Stimulated activated naive CD8-positive, alpha-beta T cell treated with anti-CD3 and anti-CD28 coated beads, Interleukin-15, Interleukin-2, amounts not matched to agents 100 U/mL and 50 U/mL, for 24 hours (primary cell): Measurements from ENCODE around the gene TNFRSF11A.
A peak's percentile ranks its signal among the peaks of the same experiment; 100 is the strongest.

ENCODE experiments used
- ATAC-seq: fragments of 150-1000 bp; cut with Tn5 transposase; one replicate; pipeline ENCODE4 v1.10.0; 2021
- DNase-seq: peaks from one replicate; pipeline ENCODE4 v3.0.0; 2021

The TNFRSF11A gene

GRCh38 chr18:62325806-62326645, 916 bp downstream of the TNFRSF11A start:
- ATAC-seq, result peak; percentile 7

DNA sequence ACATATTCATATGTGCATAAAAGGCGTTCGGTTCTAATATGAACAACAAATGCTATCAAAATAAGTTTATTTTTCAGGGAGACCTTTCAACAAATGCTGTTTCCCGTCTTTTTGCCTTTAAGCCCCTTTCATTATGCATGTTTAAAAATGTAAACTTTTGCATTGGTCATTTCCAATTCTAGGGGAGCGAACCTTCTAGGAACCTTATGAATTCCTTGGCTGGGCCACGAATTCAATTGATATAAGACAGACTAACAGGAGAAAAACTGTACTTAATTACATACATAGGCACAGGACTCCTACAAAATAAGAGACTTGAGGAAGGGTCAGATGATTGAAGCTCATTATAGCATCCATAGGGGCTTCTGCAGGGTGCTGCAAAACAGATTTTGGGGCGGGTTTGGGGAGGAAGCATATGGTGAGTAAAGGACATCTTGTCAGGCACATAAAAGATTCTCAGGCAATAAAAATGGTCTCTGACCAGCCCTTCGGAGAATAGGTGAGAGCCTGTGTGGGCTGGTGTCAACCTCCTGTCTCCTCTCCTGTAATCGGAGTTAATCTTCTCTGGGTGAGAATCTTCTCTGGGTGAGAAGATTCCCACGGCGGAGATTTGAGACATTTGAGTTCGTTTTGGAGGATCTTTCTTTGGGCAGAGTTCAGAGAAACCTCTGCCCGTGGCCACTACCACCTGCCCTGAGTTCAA, 1.7 kb downstream of the TNFRSF11A start:
- no peak for ATAC-seq
- no peak for DNase-seq

More at GRCh38 chr18:62325806-62326645, 916 bp downstream of the TNFRSF11A start:
- peak; percentile 33 for DNase-seq

- no peak for ATAC-seq
- DNase-seq, result no peak
Measured at GRCh38 chr18:62327977-62328376, 2.9 kb downstream of the TNFRSF11A start.

DNA sequence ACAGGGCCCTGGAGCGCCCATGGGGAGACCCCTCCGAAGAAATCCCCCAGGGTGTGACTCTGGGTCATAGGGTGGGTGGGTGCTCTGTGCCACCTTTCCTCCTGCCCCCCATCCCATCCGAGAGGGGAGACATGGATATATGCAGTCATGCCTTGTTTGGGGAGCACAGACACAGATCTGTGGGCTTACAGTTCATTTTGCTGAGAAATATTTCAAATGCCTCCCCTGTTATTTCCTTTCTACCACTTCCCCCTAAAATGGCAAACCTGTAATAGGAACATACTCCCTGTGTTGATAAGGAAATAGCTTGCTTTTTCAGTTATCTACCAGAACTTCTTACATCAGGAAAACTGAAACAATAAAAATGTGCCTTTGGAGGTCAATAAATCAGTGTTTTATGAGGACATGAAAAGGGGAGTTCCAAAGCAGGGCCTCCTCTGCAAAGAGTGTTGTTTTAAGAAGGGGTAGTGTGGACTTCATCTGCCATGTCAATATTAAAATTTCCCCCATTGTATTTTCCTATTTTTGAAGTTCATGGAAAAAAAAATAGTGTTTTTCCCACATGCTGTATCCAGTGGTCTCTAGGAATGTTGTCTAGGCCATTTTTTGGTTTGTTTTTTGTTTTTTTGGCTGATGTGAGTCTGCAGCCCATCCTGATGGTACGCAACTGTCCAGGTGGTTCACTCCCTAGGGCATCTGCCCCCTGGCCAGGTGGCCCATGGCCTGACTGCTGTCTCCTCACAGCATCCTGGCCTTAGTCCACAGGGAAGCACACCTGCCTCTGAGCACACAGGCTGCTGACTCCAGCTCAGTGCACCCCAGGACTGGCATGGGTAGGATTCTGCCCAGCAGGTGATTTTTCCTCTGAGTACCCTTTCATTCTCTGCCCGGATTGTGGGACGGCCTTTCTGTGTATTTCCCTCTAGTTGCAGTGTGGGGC, 3.7 kb downstream of the TNFRSF11A start:
- DNase-seq (no peak), ATAC-seq (no peak)

DNA sequence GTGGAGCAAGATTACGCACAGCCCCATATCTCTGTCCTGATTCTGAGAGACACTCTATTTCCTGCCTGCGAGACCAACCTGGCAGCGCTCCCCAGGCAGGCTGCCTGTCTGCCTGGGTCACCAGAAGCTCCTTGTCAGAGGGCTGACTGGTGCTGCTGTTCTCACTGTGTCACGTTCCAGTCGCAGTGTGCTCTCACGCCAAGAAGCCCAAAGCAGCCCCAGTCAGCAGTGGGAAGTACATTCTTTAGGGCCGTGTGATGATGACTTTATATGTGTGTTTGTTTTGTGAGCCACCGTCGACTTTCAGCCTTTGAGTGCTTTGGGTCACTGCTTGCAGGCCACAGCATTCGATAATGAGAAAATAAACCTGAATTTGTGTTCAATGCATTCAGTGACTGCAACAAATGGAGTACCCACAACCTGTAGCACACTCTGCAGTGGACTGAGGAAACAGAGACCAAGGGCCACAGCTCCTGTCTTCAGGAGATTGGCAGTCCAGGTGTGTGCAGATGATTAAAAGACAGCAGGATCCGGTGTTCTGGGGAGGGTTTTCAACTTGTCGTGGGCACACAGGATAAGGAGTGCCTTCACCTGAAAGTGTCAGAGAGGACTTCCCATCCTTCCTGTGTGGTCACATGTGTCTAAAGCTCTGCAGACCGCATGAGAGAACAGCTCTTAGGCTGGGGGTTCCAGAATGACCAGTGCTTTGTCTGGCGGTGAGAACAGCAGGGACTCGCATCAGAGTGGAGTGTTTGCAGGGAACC, 4.8 kb downstream of the TNFRSF11A start:
- DNase-seq, result peak; percentile 20

GRCh38 chr18:62330650-62331049, 5.5 kb downstream of the TNFRSF11A start:
- ATAC-seq (no peak), DNase-seq (no peak)

More for the DNA sequence above, 4.8 kb downstream of the TNFRSF11A start:
- peak; percentile 57 for ATAC-seq

DNA sequence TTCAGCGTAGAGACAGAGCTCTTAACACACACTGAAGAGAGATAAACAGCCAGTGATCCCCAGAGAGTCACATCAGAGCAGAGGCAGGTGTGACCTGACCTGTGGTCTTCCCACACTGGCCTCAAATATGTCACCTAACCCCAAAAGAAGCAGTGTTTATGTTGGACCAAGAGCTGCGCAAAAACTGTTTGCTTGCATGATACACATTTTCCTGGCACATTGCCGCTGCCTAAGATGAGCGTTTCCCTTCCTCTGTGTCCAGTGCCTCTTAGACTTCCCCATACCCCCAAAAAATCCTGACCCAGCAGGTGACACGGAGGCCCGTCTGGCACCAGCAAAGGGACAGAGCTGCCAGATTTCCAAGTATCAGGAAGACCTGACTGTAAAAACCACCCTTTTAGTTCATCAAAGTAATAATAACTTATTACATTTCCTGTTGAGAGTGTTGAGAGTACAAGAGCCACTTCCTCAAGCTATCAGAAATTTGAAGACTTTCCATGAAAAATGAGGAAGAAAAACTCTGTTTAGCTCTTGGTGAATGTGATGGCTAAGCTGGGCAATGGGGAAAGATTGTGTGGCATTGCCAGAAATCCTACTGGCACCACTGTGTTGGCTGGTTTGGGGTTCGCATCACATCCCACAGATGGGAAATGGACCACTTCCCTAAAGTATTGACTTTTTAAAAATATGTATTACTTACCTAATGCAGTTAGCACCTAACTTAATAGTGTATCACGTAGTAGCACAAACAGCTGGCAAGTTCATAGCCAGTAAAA, 6.7 kb downstream of the TNFRSF11A start:
- ATAC-seq (no peak), DNase-seq (no peak)

GRCh38 chr18:62332431-62332830, 7.3 kb downstream of the TNFRSF11A start:
- DNase-seq, result no peak
- ATAC-seq, result no peak

GRCh38 chr18:62332964-62333695, 8.0 kb downstream of the TNFRSF11A start:
- DNase-seq, result no peak
- ATAC-seq, result no peak

GRCh38 chr18:62334120-62334519, 9.0 kb downstream of the TNFRSF11A start:
- ATAC-seq (no peak), DNase-seq (no peak)

- ATAC-seq (no peak), DNase-seq (no peak)
Measured at GRCh38 chr18:62335494-62335893, 10.4 kb downstream of the TNFRSF11A start.

DNA sequence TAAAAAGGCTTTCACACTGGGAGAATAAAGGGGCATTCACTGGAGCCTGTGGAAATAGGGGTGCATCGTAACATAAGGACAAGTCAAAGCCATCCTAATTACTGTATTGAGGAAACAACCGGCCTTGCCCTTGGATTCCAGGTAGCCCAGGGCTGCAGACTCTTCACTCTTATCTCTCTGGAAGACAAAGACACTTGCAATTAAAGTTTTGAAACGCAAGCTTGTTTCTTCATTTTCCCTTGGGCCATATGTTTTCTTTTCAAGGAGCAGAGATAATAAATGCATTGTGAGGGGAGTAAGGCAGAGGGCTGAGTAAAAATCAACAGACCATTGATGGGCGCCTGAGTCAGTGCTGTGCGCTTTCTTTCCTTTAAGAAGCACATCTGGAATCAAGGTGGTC, 11.5 kb downstream of the TNFRSF11A start:
- DNase-seq (no peak), ATAC-seq (no peak)

GRCh38 chr18:62337336-62337735, 12.2 kb downstream of the TNFRSF11A start:
- DNase-seq, result no peak
- ATAC-seq, result no peak

DNA sequence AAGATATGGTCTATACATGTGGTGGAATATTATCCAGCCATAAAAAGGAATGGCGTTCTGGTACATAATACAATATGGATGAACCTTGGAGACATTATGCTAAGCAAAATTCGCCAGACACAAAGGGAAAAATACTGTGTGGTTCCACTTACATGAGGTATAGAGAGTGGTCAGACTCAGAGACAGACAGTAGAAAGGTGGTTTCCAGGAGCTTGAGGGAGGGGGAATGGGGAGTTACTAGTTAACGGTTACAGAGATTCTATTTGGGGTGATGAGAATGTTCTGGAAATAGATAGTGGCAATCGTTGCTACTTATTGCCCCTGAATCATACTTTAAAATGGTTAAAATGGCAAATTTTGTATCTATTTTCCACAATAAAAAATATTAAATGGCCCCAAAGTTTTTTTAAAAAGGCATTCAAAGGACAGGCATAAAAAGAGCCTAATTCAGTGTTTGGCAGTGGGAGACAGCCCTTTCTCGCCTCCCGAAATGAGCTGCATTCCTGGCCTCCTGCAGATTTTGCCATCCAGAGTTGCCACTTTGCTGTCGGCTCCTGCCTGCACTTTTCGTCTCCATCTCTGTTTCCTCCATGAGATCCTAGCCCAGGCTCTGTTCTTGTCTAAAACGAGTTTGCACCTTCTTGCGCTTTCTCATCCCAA, 13.5 kb downstream of the TNFRSF11A start:
- DNase-seq (no peak), ATAC-seq (no peak)

- peak; percentile 90 for ATAC-seq
Measured at GRCh38 chr18:62339106-62339988, 14.2 kb downstream of the TNFRSF11A start.

DNA sequence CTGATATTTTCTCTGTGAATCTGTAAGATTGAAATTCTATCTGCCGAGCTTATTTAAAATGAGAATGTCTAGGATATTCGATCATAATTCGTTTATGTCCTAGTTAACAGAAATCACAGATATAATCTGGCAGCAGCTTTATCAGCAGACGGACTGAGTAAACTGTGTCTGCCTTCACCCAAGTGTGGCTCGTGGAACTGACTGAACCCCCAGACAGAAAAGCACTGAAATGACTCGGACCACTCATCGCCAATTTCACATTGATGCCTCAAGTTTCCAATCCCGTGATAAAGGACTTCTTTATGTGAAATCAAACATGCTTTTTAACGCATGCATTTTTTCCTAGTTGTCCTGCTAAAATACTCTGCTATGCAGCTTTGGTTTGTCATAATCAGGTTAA, 15.9 kb downstream of the TNFRSF11A start:
- no peak for DNase-seq
- ATAC-seq, result no peak

More at GRCh38 chr18:62339106-62339988, 14.2 kb downstream of the TNFRSF11A start:
- DNase-seq, result no peak

- ATAC-seq, result no peak
- no peak for DNase-seq
Measured at GRCh38 chr18:62341473-62341872, 16.4 kb downstream of the TNFRSF11A start.

- no peak for ATAC-seq
- DNase-seq, result no peak
Measured at GRCh38 chr18:62342884-62343283, 17.8 kb downstream of the TNFRSF11A start.
